ENCODE results near the gene SAG. TPM values are rescaled to one million over a fixed set of nuclear protein-coding genes. Genes with fewer than 3 reads are reported as not detected.

Gene SAG
- total and polyA plus RNA-seq, 3 donors from 2014 or later: 5.1 to 25.6 (median 10.2) TPM

DNA sequence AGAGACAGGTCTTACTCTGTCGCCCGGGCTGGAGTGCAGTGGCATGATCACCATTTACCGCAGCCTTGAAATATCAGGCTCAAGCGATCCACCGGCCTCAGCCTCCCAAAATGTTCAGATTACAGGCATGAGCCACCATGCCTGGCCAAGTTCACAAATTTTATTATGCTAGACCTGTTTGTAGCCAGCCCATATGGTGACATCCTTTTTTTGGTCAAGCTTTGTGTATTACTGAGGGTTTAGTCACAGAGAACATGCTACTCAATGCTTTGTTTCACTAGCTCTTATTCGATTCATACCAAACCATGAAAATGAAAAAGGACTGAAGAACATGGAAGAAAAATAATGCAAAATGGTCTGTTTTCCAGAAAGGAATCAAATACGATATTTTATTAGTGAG lies 88.1 kb downstream of the SAG start:
- Histone ChIP-seq H3K4me1 (no peaks in the 10 kb centered on the region), H3K36me3 (ENCODE audit: low read depth, missing control alignments) (no peaks in the 10 kb centered on the region), H3K9me3 (no peaks in the 10 kb centered on the region), H3K27me3 (no peaks in the 10 kb centered on the region), H3K27ac (no peak overlapping the region), H3K4me3 (no peak overlapping the region)
- 96 to 97% methylated on average over 7 of the region's 7 CpGs for WGBS, 2 donors
- DNase-seq: no peak
- TF ChIP-seq POLR2A (IDR thresholded peaks at IDR 0.05) (no peak), CTCF (IDR thresholded peaks at IDR 0.05) (no peak)
- intact Hi-C loops (cut with DNase I; ENCODE audit: low total_unique reads): no loop called here

Small RNA genes within 50 kb of the gene (small RNA-seq; reads per million reads assigned to genes)
- gene RF00019 (0 reads per million in 2 donors), gene SCARNA5 (217 to 328 reads per million in 2 donors), gene SCARNA6 (50.1 to 93.3 reads per million in 2 donors)

Other genes with a start within 250 kb of the SAG start
- 10 to 100 TPM in 1 of 2 donors, 1 to 10 TPM in 1; 5.7 to 11.2 TPM for gene INPP5D, start 247.5 kb upstream of the SAG start, total RNA-seq
- gene INPP5D, start 247.5 kb upstream of the SAG start, polyA plus RNA-seq (ENCODE audit: insufficient read depth, low read depth, low replicate concordance): 12.7 TPM
- 10 to 100 TPM; 47.2 to 53.1 TPM for gene ATG16L1, start 56.1 kb upstream of the SAG start, total RNA-seq
- gene ATG16L1, start 56.1 kb upstream of the SAG start, polyA plus RNA-seq (ENCODE audit: insufficient read depth, low read depth, low replicate concordance): 37.3 TPM
- gene DGKD, start 46.7 kb downstream of the SAG start, total RNA-seq: 10 to 100 TPM; 65.1 to 80.1 TPM
- gene DGKD, start 46.7 kb downstream of the SAG start, polyA plus RNA-seq (ENCODE audit: insufficient read depth, low read depth, low replicate concordance): 66.7 TPM

All from testis (tissue), 3 donors.